Adipocyte (in vitro differentiated cells): ENCODE measurements around the gene QKI.

Experiments
- DNase-seq: peaks from one replicate; pipeline ENCODE4 v3.0.0-alpha.2; 2015; ENCODE audit warnings: low read depth
- H3K27me3 ChIP-seq: replicated peaks from 2 replicates; pipeline ENCODE4 v1.7.0; 2013; ENCODE audit warnings: mild to moderate bottlenecking, low read length, moderate library complexity; ENCODE audit not compliant: control insufficient read depth, insufficient read depth
- H3K36me3 ChIP-seq: 2 replicates; pipeline ENCODE4 v1.7.0; 2013; ENCODE audit warnings: low read length, mild to moderate bottlenecking, moderate library complexity; ENCODE audit not compliant: control insufficient read depth, insufficient read depth, severe bottlenecking
- H3K4me1 ChIP-seq: 2 replicates; pipeline ENCODE4 v1.7.0; 2013; ENCODE audit warnings: mild to moderate bottlenecking, low read length, moderate library complexity; ENCODE audit not compliant: control insufficient read depth, insufficient read depth
- H3K4me3 ChIP-seq: 2 replicates; pipeline ENCODE4 v1.7.0; 2013; ENCODE audit warnings: mild to moderate bottlenecking, low read length, moderate library complexity
- H3K9ac ChIP-seq: 2 replicates; pipeline ENCODE4 v1.7.0; 2013; ENCODE audit warnings: mild to moderate bottlenecking, low read length, moderate library complexity
- H3K9me3 ChIP-seq: 2 replicates; pipeline ENCODE4 v1.7.0; 2013; ENCODE audit warnings: mild to moderate bottlenecking, low read length, moderate library complexity; ENCODE audit not compliant: control insufficient read depth

The QKI gene

GRCh38 chr6:163539101-163539762, 124.7 kb downstream of the QKI start:
- H3K36me3 ChIP-seq: peaks cover 23% of the 10 kb centered on the region
- H3K4me1 ChIP-seq: peaks cover 39% of the 10 kb centered on the region
- H3K27me3 ChIP-seq: no peaks in the 10 kb centered on the region
- no peak overlapping the region for H3K9ac ChIP-seq
- no peak overlapping the region for H3K4me3 ChIP-seq
- H3K9me3 ChIP-seq: no peaks in the 10 kb centered on the region
- DNase-seq: no peak

DNA sequence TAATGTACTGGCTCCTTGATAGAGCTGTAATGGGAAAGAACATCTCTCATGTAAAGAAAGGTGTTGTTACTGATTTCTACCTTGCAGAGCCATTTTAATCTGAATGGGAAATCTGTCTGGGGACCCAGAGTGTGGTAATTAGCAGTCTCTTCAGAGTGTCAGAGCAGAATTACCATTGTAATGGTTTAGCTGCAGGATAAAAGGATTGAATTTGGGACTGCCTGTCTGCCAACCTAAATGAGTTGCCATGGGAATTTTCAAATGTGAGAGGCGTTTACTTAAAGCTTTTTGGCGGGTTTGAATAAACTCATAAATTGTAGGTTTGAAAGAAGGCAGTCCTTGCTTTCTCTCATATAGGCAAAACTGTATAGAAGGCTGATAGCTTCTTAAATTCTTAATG, 128.8 kb downstream of the QKI start:
- no peak for DNase-seq
- peaks cover 17% of the 10 kb centered on the region for H3K36me3 ChIP-seq
- H3K9ac ChIP-seq: no peak overlapping the region
- H3K4me3 ChIP-seq: no peak overlapping the region
- H3K4me1 ChIP-seq: peaks cover 27% of the 10 kb centered on the region
- H3K9me3 ChIP-seq: no peaks in the 10 kb centered on the region
- H3K27me3 ChIP-seq: no peaks in the 10 kb centered on the region

- Histone ChIP-seq H3K9ac (no peak overlapping the region), H3K4me3 (no peak overlapping the region), H3K36me3 (peaks cover 17% of the 10 kb centered on the region), H3K4me1 (peaks cover 8% of the 10 kb centered on the region), H3K27me3 (no peaks in the 10 kb centered on the region), H3K9me3 (no peaks in the 10 kb centered on the region)
- DNase-seq: no peak
These were observed 130.9 kb downstream of the QKI start for GRCh38 chr6:163545370-163545769.

- Histone ChIP-seq H3K4me1 (peaks cover 5% of the 10 kb centered on the region), H3K36me3 (peaks cover 22% of the 10 kb centered on the region), H3K27me3 (no peaks in the 10 kb centered on the region), H3K4me3 (no peak overlapping the region), H3K9ac (no peak overlapping the region), H3K9me3 (no peaks in the 10 kb centered on the region)
- no peak for DNase-seq
These were observed 132.8 kb downstream of the QKI start for GRCh38 chr6:163547287-163547686.

- DNase-seq: no peak
- H3K9ac ChIP-seq: no peak overlapping the region
- H3K4me1 ChIP-seq: no peaks in the 10 kb centered on the region
- peaks cover 25% of the 10 kb centered on the region for H3K36me3 ChIP-seq
- H3K4me3 ChIP-seq: no peak overlapping the region
- H3K9me3 ChIP-seq: no peaks in the 10 kb centered on the region
- H3K27me3 ChIP-seq: no peaks in the 10 kb centered on the region
These were observed 134.1 kb downstream of the QKI start for GRCh38 chr6:163548624-163549023.

DNA sequence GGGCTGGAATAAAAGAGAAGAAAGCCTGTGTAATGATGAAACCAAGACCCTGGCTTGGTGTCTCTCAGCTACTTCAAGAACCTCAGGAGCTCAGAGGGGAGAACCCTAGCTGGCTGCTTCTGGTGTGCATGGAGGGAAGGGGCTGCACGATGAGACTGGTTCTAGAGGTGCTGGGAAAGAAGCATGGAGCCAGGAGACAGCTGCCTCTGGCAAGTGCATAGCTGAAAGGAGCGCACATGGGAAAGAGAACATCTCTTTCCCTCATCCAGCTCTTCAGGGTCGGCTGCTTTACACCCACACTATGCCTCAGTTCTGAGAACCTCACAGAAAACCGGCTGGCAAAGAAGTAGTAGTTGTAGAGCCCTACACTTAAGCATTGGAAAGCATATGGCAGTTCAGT, 139.5 kb downstream of the QKI start:
- no peak overlapping the region for H3K9ac ChIP-seq
- peaks cover 24% of the 10 kb centered on the region for H3K36me3 ChIP-seq
- peaks cover 4% of the 10 kb centered on the region for H3K4me1 ChIP-seq
- no peak for DNase-seq
- H3K27me3 ChIP-seq: no peaks in the 10 kb centered on the region
- H3K9me3 ChIP-seq: no peaks in the 10 kb centered on the region
- H3K4me3 ChIP-seq: no peak overlapping the region

DNA sequence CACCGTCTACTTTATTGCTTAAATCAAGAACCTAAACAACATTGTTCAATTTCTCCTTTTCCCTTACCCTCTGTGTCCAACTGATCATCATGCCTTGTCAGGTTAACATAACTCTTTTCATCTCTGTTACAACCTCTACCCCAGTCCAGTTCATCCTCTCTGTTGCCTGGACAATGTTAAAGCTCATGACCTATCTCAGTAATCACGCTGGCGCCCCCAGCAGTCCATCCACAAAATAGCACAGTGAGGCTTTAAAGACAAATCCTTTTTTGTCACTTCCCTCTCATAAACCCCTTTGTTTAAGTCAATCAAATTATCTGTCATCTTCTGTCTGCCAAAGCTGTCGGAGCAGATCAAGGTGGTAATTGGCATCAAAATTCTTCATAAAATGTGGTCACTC, 140.1 kb downstream of the QKI start:
- Histone ChIP-seq H3K9ac (no peak overlapping the region), H3K4me3 (no peak overlapping the region), H3K36me3 (peaks cover 30% of the 10 kb centered on the region), H3K4me1 (peaks cover 4% of the 10 kb centered on the region), H3K27me3 (no peaks in the 10 kb centered on the region), H3K9me3 (no peaks in the 10 kb centered on the region)
- peak; percentile 37 for DNase-seq

GRCh38 chr6:163559661-163560060, 145.1 kb downstream of the QKI start:
- DNase-seq: no peak
- H3K27me3 ChIP-seq: no peaks in the 10 kb centered on the region
- H3K4me1 ChIP-seq: peaks cover 4% of the 10 kb centered on the region
- H3K9ac ChIP-seq: no peak overlapping the region
- no peak overlapping the region for H3K4me3 ChIP-seq
- H3K36me3 ChIP-seq: peaks cover 53% of the 10 kb centered on the region
- no peaks in the 10 kb centered on the region for H3K9me3 ChIP-seq

- H3K9me3 ChIP-seq: no peaks in the 10 kb centered on the region
- no peaks in the 10 kb centered on the region for H3K27me3 ChIP-seq
- DNase-seq: no peak
- H3K4me3 ChIP-seq: no peak overlapping the region
- peaks cover 88% of the 10 kb centered on the region for H3K36me3 ChIP-seq
- no peak overlapping the region for H3K9ac ChIP-seq
- no peaks in the 10 kb centered on the region for H3K4me1 ChIP-seq
These were observed 148.8 kb downstream of the QKI start for GRCh38 chr6:163563318-163563717.

DNA sequence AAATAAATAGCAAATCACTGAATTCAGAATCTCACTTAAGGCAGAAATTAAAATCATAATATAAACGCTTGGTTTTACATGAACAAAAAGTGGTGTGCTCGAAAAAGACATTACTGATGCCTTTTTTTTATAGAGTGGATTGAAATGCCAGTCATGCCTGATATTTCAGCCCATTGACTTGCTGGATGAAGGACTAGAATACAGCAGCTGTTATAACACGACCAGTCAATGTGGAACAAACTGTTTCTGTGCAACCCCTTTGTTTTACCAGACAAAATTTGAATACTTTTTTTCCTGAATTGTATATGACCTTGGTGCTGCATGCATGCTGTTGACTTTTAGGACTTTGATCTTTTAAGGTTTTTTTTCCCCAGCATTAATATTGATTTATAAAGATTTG, 150.0 kb downstream of the QKI start:
- H3K9me3 ChIP-seq: no peaks in the 10 kb centered on the region
- no peak overlapping the region for H3K9ac ChIP-seq
- H3K4me3 ChIP-seq: no peak overlapping the region
- no peak for DNase-seq
- no peaks in the 10 kb centered on the region for H3K27me3 ChIP-seq
- peaks cover 85% of the 10 kb centered on the region for H3K36me3 ChIP-seq
- no peaks in the 10 kb centered on the region for H3K4me1 ChIP-seq

GRCh38 chr6:163565140-163565539, 150.6 kb downstream of the QKI start:
- no peak overlapping the region for H3K4me3 ChIP-seq
- no peaks in the 10 kb centered on the region for H3K9me3 ChIP-seq
- H3K27me3 ChIP-seq: no peaks in the 10 kb centered on the region
- no peaks in the 10 kb centered on the region for H3K4me1 ChIP-seq
- H3K36me3 ChIP-seq: peaks cover 79% of the 10 kb centered on the region
- H3K9ac ChIP-seq: no peak overlapping the region
- DNase-seq: no peak

DNA sequence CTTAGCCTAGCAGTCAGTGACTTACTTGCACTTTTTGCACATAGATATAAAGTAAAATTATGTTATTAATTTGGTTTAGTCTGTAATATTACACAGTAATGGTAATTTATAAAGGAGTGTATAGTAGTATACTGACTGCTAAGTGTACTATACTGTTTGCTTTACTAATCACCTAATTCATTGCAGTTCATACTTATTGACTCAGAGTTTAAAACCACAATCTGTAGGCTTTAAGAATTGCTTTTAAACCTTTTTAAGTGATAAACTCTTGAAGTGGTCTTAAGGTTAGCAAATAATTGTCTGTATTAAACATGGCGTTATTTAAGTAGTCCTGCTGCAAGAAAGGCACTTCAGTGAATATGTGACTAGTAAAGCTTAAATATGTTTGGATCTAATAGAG, 151.5 kb downstream of the QKI start:
- DNase-seq: no peak
- H3K9me3 ChIP-seq: no peaks in the 10 kb centered on the region
- no peaks in the 10 kb centered on the region for H3K4me1 ChIP-seq
- H3K27me3 ChIP-seq: no peaks in the 10 kb centered on the region
- no peak overlapping the region for H3K9ac ChIP-seq
- H3K4me3 ChIP-seq: no peak overlapping the region
- H3K36me3 ChIP-seq: peaks cover 82% of the 10 kb centered on the region
